Gastrocnemius medialis (tissue), 4 donors: ENCODE measurements around the gene TIGIT. TPM values are rescaled to one million over a fixed set of nuclear protein-coding genes. Genes with fewer than 3 reads are reported as not detected.
"Not testable (repeated sequence)": the region's sequence is repeated elsewhere in the genome, so short reads cannot be mapped to it uniquely, and the experiment has no call there.

Source experiments
- ATAC-seq, 2 donors: fragments of 150-250 bp; one replicate each; pipeline ENCODE4 v1.9.1; 2016
- DNase-seq, 2 donors: peaks; one replicate each; pipeline ENCODE4 v3.0.0-alpha.2; 2019
- H3K27ac ChIP-seq, 4 donors: fragments of 200-600 bp; sonication (generic); 1 replicate in 1 of 4; 2 replicates in 3 of 4; pipeline ENCODE4 v1.5.1; 2016 to 2018; ENCODE audit warnings: mild to moderate bottlenecking in 2 of 4, moderate library complexity in 1 of 4
- H3K27me3 ChIP-seq, 3 donors: fragments of 200-600 bp; sonication (generic) in 2 of 3; 1 replicate in 1 of 3; 2 replicates in 2 of 3; pipeline versions ENCODE4 v1.5.1 to v1.6.0; 2016 to 2019; ENCODE audit warnings: mild to moderate bottlenecking in 1 of 3, moderate library complexity in 1 of 3
- H3K36me3 ChIP-seq, 2 donors: fragments of 200-600 bp; sonication (generic) in 1 of 2; one replicate each; pipeline ENCODE4 v1.5.1; 2017 to 2018
- H3K4me1 ChIP-seq, 2 donors: fragments of 200-600 bp; sonication (generic) in 1 of 2; one replicate each; pipeline ENCODE4 v1.5.1; 2016 to 2017; ENCODE audit warnings: mild to moderate bottlenecking in 2 of 2
- H3K4me3 ChIP-seq, 4 donors: fragments of 200-600 bp; sonication (generic) in 3 of 4; 1 replicate in 1 of 4; 2 replicates in 3 of 4; pipeline ENCODE4 v1.5.1; 2016 to 2019; ENCODE audit warnings: mild to moderate bottlenecking in 2 of 4
- H3K9me3 ChIP-seq, 3 donors: fragments of 200-600 bp; sonication (generic) in 2 of 3; 1 replicate in 1 of 3; 2 replicates in 2 of 3; pipeline ENCODE4 v1.5.1; 2016 to 2019
- POLR2A ChIP-seq, 2 donors: fragments of 450-650 bp; IDR thresholded peaks; one replicate each; pipeline ENCODE4 v1.6.1; 2017; ENCODE audit warnings: antibody characterized with exemption in 2 of 2, mild to moderate bottlenecking in 2 of 2, moderate library complexity in 2 of 2
- in situ Hi-C, 4 donors: fragments of 200-750 bp; cut with MboI; loops; one replicate each; pipeline versions ENCODE4 v1.15.0 to v1.8.0; 2017; ENCODE audit warnings: low sequenced_read_pairs in 4 of 4
- intact Hi-C: fragments of 100-400 bp; cut with DNase I; formaldehyde crosslinking; loops from one replicate; pipeline ENCODE4 v1.15.1; 2023; ENCODE audit warnings: low total_unique reads
- total RNA-seq, 4 donors: library from RNA; depleted of rRNA; stranded (reverse); fragments of >200 nt; gene quantifications; one replicate each; pipeline versions ENCODE4 v1.1.0 to v1.2.3, GENCODE V29; 2016
- TF ChIP-seq, protein P1 (sequence below), 5 experiments: fragments of 450-650 bp in 3 of 5; fragments of 200-600 bp in 2 of 5; sonication (generic) in 2 of 5; IDR thresholded peaks in 4 of 5; conservative IDR thresholded peaks in 1 of 5; 1 replicate in 4 of 5; 2 replicates in 1 of 5; pipeline ENCODE4 v1.5.1; 2016 to 2019; ENCODE audit warnings: antibody characterized with exemption in 5 of 5, mild to moderate bottlenecking in 3 of 5, moderate library complexity in 3 of 5

Gene TIGIT
- total RNA-seq, 4 donors from 2014 or later, result not detected

DNA sequence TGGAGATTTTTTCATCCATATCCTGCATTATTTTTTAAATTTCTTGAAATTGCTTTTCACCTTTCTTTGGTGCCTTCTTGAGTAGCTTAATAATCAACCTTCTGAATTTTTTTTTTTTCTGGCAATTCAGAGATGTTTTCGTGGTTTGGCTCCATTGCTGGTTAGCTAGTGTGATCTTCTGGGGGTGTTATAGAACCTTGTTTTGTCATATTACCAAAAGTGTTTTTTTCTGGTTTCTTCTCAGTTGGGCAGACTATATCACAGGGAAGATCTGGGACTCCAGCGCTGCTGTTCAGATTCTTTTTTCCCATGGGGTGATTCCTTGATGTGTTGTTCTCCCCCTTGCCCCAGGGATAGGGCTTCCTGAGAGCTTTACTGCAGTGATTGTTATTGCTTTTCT is 23.8 kb upstream of the TIGIT start:
- Histone ChIP-seq H3K4me1 (no peaks in the 10 kb centered on the region), H3K4me3 (no peak overlapping the region), H3K9me3 (no peaks in the 10 kb centered on the region), H3K27ac (no peak overlapping the region), H3K36me3 (no peaks in the 10 kb centered on the region), H3K27me3 (no peaks in the 10 kb centered on the region)
- intact Hi-C loops (no loop called here), in situ Hi-C loops (no loop called here)
- DNase-seq (no peak), ATAC-seq (no peak)
- TF ChIP-seq, protein P1, sequence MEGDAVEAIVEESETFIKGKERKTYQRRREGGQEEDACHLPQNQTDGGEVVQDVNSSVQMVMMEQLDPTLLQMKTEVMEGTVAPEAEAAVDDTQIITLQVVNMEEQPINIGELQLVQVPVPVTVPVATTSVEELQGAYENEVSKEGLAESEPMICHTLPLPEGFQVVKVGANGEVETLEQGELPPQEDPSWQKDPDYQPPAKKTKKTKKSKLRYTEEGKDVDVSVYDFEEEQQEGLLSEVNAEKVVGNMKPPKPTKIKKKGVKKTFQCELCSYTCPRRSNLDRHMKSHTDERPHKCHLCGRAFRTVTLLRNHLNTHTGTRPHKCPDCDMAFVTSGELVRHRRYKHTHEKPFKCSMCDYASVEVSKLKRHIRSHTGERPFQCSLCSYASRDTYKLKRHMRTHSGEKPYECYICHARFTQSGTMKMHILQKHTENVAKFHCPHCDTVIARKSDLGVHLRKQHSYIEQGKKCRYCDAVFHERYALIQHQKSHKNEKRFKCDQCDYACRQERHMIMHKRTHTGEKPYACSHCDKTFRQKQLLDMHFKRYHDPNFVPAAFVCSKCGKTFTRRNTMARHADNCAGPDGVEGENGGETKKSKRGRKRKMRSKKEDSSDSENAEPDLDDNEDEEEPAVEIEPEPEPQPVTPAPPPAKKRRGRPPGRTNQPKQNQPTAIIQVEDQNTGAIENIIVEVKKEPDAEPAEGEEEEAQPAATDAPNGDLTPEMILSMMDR (IDR thresholded peaks at IDR 0.05 in 4 of 5, conservative IDR thresholded peaks at IDR 0.05 in 1 of 5), result no peak
- no peak for TF ChIP-seq POLR2A (IDR thresholded peaks at IDR 0.05)

DNA sequence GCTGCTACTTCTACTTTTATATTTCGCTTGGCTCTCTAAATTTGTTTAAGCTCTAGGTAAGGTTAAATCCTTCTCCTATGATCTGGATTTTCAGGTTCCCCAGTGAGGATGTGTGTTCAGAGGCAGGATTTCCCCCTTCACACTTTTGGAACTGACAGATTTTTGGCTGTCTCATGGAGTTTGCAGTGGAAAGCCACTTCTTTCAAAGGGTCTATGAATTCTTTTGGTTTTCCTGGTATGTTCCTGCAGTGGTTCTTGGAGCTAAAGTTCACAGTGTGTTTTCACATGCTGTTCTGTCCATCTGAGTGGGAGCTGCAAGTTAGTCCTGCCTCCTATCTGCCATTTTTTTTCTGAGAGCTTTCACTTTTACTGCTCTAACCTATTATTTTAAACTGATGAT is 21.6 kb upstream of the TIGIT start:
- ATAC-seq (no peak), DNase-seq (no peak)
- Histone ChIP-seq H3K27ac (no peak overlapping the region), H3K27me3 (no peaks in the 10 kb centered on the region), H3K4me3 (no peak overlapping the region), H3K9me3 (no peaks in the 10 kb centered on the region), H3K4me1 (no peaks in the 10 kb centered on the region), H3K36me3 (no peaks in the 10 kb centered on the region)
- no peak for TF ChIP-seq POLR2A (IDR thresholded peaks at IDR 0.05)
- TF ChIP-seq, protein P1 (IDR thresholded peaks at IDR 0.05 in 4 of 5, conservative IDR thresholded peaks at IDR 0.05 in 1 of 5), result no peak
- in situ Hi-C loops, result no loop called here
- intact Hi-C loops, result no loop called here

DNA sequence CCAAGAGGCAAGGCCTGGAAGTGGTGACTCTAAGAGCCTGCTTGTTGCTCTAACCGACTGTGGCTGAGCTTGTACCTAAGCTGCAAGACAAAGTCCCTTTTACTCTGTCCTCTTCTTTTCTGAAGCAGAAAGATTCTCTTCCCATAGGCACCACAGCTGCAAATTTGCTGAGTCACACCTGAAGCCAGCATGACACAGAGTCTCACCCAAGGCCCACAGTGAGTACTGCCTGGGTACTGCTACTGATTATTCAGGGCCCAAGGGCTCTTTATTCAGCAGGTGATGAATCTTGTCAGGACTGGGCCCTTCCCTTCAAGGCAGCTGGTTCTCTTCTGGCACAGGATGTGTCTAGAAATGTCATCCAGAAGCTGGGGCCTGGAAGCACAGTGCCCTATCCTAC is 18.9 kb upstream of the TIGIT start:
- H3K4me3 ChIP-seq, result no peak overlapping the region
- no peaks in the 10 kb centered on the region for H3K4me1 ChIP-seq
- intact Hi-C loops, result no loop called here
- TF ChIP-seq, protein P1 (IDR thresholded peaks at IDR 0.05 in 4 of 5, conservative IDR thresholded peaks at IDR 0.05 in 1 of 5), result no peak
- no peak for TF ChIP-seq POLR2A (IDR thresholded peaks at IDR 0.05)
- no peaks in the 10 kb centered on the region for H3K27me3 ChIP-seq
- no peaks in the 10 kb centered on the region for H3K9me3 ChIP-seq
- in situ Hi-C loops, result no loop called here
- no peak overlapping the region for H3K27ac ChIP-seq
- ATAC-seq, result no peak
- H3K36me3 ChIP-seq, result no peaks in the 10 kb centered on the region
- DNase-seq, result no peak

DNA sequence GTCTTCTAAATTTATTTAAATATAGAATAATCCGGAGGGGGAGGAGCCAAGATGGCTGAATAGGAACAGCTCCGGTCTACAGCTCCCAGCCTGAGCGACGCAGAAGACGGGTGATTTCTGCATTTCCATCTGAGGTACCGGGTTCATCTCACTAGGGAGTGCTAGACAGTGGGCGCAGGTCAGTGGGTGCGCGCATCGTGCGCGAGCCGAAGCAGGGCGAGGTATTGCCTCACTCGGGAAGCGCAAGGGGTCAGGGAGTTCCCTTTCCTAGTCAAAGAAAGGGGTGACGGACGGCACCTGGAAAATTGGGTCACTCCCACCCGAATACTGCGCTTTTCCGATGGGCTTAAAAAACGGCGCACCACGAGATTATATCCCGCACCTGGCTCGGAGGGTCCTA is 17.0 kb upstream of the TIGIT start:
- H3K4me3 ChIP-seq, result not testable (repeated sequence)

DNA sequence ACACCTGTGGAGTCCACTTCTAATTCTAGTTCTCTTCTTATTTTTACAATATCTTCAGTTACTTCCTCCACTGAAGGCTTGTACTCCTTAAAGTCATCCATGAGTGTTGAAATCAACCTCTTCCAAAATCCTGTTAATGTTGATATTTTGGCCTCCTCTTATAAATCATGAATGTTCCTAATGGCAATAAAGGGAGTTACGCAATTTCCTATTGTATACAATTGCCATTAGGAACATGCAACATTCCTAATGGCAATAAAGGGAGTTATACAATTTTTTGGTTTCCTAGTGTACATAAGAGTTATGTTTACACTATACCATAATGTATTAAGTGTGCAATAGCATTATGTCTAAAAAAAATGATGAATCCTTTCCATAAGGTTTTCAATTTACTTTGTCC is 9.2 kb upstream of the TIGIT start:
- in situ Hi-C loops, result no loop called here

More for the DNA sequence above, 17.0 kb upstream of the TIGIT start:
- H3K27ac ChIP-seq, H3K27me3 ChIP-seq, in situ Hi-C loops, H3K4me1 ChIP-seq, H3K9me3 ChIP-seq, DNase-seq, intact Hi-C loops, ATAC-seq, H3K36me3 ChIP-seq: not testable (repeated sequence)

More for the DNA sequence above, 9.2 kb upstream of the TIGIT start:
- intact Hi-C loops, result no loop called here
- ATAC-seq, result no peak
- no peaks in the 10 kb centered on the region for H3K36me3 ChIP-seq
- H3K27ac ChIP-seq, result no peak overlapping the region
- TF ChIP-seq POLR2A (IDR thresholded peaks at IDR 0.05), result no peak
- TF ChIP-seq, protein P1 (IDR thresholded peaks at IDR 0.05 in 4 of 5, conservative IDR thresholded peaks at IDR 0.05 in 1 of 5), result no peak
- H3K27me3 ChIP-seq, result no peaks in the 10 kb centered on the region
- no peak overlapping the region for H3K4me3 ChIP-seq
- H3K4me1 ChIP-seq, result no peaks in the 10 kb centered on the region
- H3K9me3 ChIP-seq, result no peaks in the 10 kb centered on the region
- DNase-seq, result no peak
